Measurements from ENCODE around the gene MOV10L1. TPM values are rescaled to one million over a fixed set of nuclear protein-coding genes. Genes with fewer than 3 reads are reported as not detected.

Gene MOV10L1
- total and polyA plus RNA-seq, 7 experiments from 2014 or later, result not detected

- H3K36me3 ChIP-seq (ENCODE audit: control insufficient read depth in 2 of 3, insufficient read depth in 3 of 3, low read length in 3 of 3), result no peaks in the 10 kb centered on the region
- H3K4me3 ChIP-seq (ENCODE audit: low read length), result no peak overlapping the region
- no peak overlapping the region for H3K27ac ChIP-seq (ENCODE audit: low read depth, low read length)
- ChIA-PET POLR2A (no interaction called here), CTCF (no interaction called here)
- H3K27me3 ChIP-seq (ENCODE audit: control insufficient read depth in 2 of 2, insufficient read depth in 2 of 2, low read length in 2 of 2), result no peaks in the 10 kb centered on the region
- ATAC-seq (no peak), DNase-seq (no peak)
- Mint-ChIP-seq H3K4me1 (no peaks in the 10 kb centered on the region), H3K36me3 (no peaks in the 10 kb centered on the region), H3K9me3 (no peaks in the 10 kb centered on the region), H3K27me3 (peaks cover 0 to 7% (median 6%) of the 10 kb centered on the region in 5 donors), H3K4me3 (no peak overlapping the region), H3K27ac (no peak overlapping the region)
- H3K9me3 ChIP-seq (ENCODE audit: control insufficient read depth in 2 of 3, low read length in 3 of 3), result no peaks in the 10 kb centered on the region
- no peaks in the 10 kb centered on the region for H3K4me1 ChIP-seq (ENCODE audit: control insufficient read depth in 2 of 2, insufficient read depth in 2 of 2, low read length in 2 of 2)
- intact Hi-C loops (cut with micrococcal nuclease), result no loop called here
These were observed 25.4 kb upstream of the MOV10L1 start for GRCh38 chr22:50064453-50064852.

DNA sequence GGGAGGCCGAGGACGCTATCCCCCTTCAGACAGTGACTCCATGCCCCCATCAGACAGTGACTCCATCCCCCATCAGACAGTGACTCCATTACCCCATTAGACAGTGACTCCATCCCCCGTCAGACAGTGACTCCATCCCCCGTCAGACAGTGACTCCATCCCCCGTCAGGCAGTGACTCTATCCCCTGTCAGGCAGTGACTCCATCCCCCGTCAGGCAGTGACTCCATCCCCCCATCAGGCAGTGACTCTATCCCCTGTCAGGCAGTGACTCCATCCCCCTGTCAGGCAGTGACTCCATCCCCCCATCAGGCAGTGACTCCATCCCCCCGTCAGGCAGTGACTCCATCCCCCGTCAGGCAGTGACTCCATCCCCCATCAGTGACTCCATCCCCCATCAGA, 22.6 kb upstream of the MOV10L1 start:
- DNase-seq (no peak), ATAC-seq (no peak)
- Mint-ChIP-seq H3K36me3 (no peaks in the 10 kb centered on the region), H3K4me1 (no peaks in the 10 kb centered on the region), H3K4me3 (no peak overlapping the region), H3K9me3 (no peaks in the 10 kb centered on the region), H3K27ac (no peak overlapping the region), H3K27me3 (no peaks in the 10 kb centered on the region)
- ChIA-PET POLR2A (no interaction called here), CTCF (no interaction called here)
- intact Hi-C loops (cut with micrococcal nuclease), result no loop called here
- no peak overlapping the region for H3K4me3 ChIP-seq (ENCODE audit: low read length)
- no peak overlapping the region for H3K27ac ChIP-seq (ENCODE audit: low read depth, low read length)
- no peaks in the 10 kb centered on the region for H3K4me1 ChIP-seq (ENCODE audit: control insufficient read depth in 2 of 2, insufficient read depth in 2 of 2, low read length in 2 of 2)
- H3K36me3 ChIP-seq (ENCODE audit: control insufficient read depth in 2 of 3, insufficient read depth in 3 of 3, low read length in 3 of 3), result no peaks in the 10 kb centered on the region
- no peaks in the 10 kb centered on the region for H3K9me3 ChIP-seq (ENCODE audit: control insufficient read depth in 2 of 3, low read length in 3 of 3)
- no peaks in the 10 kb centered on the region for H3K27me3 ChIP-seq (ENCODE audit: control insufficient read depth in 2 of 2, insufficient read depth in 2 of 2, low read length in 2 of 2)

DNA sequence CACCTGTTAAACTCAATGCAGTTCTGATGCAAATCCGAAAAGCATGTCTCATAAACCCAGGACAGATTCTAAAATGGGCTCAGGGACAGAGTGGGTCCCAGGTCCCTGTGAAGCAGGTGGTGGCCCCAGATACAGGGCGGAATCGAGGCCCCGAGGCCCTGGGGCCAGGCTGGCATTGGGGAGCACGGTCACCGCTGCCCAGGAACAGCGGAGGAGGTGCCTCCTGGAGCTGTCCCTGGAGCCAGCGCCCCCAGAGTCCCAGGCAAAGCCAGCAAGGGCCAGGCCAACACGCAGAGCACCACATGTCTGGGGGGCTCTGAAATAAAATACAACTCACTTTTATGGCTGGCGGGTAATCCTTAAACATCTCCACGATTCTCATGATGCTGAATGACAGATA, 21.7 kb upstream of the MOV10L1 start:
- ATAC-seq (no peak), DNase-seq (no peak)
- ChIA-PET CTCF (no interaction called here), POLR2A (interaction anchor here (0.6 kb wide), 1 partner anchor 21 kb away, joined by 5 read pairs; no protein-coding TSS in a partner anchor)
- Histone ChIP-seq H3K4me3 (ENCODE audit: low read length) (no peak overlapping the region), H3K27ac (ENCODE audit: low read depth, low read length) (no peak overlapping the region), H3K36me3 (ENCODE audit: control insufficient read depth in 2 of 3, insufficient read depth in 3 of 3, low read length in 3 of 3) (no peaks in the 10 kb centered on the region), H3K27me3 (ENCODE audit: control insufficient read depth in 2 of 2, insufficient read depth in 2 of 2, low read length in 2 of 2) (no peaks in the 10 kb centered on the region), H3K4me1 (ENCODE audit: control insufficient read depth in 2 of 2, insufficient read depth in 2 of 2, low read length in 2 of 2) (no peaks in the 10 kb centered on the region), H3K9me3 (ENCODE audit: control insufficient read depth in 2 of 3, low read length in 3 of 3) (no peaks in the 10 kb centered on the region)
- Mint-ChIP-seq H3K36me3 (no peaks in the 10 kb centered on the region), H3K4me1 (no peaks in the 10 kb centered on the region), H3K4me3 (no peak overlapping the region), H3K27me3 (no peaks in the 10 kb centered on the region), H3K27ac (no peak overlapping the region), H3K9me3 (no peaks in the 10 kb centered on the region)
- intact Hi-C loops (cut with micrococcal nuclease), result no loop called here

DNA sequence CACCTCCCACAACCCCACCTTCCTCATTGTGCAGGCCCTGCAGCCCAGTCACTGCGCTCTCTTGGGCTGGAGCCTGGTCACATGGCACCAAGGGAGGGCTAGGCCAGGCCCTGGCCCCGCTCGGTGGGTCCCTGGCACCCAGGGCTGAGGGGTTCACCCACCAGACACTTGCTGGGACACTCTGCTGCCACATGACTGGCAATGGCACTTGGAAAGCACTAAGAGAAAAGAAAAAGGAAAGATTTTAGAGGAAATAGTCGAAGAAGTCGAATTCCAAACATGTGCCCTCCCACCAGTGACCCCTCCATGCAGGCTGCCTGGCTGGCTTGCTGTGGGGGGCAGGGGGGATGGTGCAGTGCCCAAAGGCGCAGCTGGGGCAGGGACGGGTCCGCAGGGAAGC, 19.4 kb upstream of the MOV10L1 start:
- Mint-ChIP-seq H3K27me3 (no peaks in the 10 kb centered on the region), H3K9me3 (no peaks in the 10 kb centered on the region), H3K27ac (no peak overlapping the region), H3K4me3 (no peak overlapping the region), H3K4me1 (no peaks in the 10 kb centered on the region), H3K36me3 (no peaks in the 10 kb centered on the region)
- Histone ChIP-seq H3K4me3 (ENCODE audit: low read length) (no peak overlapping the region), H3K9me3 (ENCODE audit: control insufficient read depth in 2 of 3, low read length in 3 of 3) (no peaks in the 10 kb centered on the region), H3K27me3 (ENCODE audit: control insufficient read depth in 2 of 2, insufficient read depth in 2 of 2, low read length in 2 of 2) (no peaks in the 10 kb centered on the region), H3K27ac (ENCODE audit: low read depth, low read length) (no peak overlapping the region), H3K36me3 (ENCODE audit: control insufficient read depth in 2 of 3, insufficient read depth in 3 of 3, low read length in 3 of 3) (no peaks in the 10 kb centered on the region), H3K4me1 (ENCODE audit: control insufficient read depth in 2 of 2, insufficient read depth in 2 of 2, low read length in 2 of 2) (no peaks in the 10 kb centered on the region)
- ChIA-PET CTCF (no interaction called here), POLR2A (no interaction called here)
- DNase-seq (no peak), ATAC-seq (no peak)
- intact Hi-C loops (cut with micrococcal nuclease), result no loop called here

GRCh38 chr22:50071432-50072166, 18.2 kb upstream of the MOV10L1 start:
- Mint-ChIP-seq H3K9me3 (no peaks in the 10 kb centered on the region), H3K27me3 (no peaks in the 10 kb centered on the region), H3K4me3 (no peak overlapping the region), H3K27ac (no peak overlapping the region), H3K36me3 (no peaks in the 10 kb centered on the region), H3K4me1 (no peaks in the 10 kb centered on the region)
- H3K9me3 ChIP-seq (ENCODE audit: control insufficient read depth in 2 of 3, low read length in 3 of 3), result no peaks in the 10 kb centered on the region
- no peaks in the 10 kb centered on the region for H3K36me3 ChIP-seq (ENCODE audit: control insufficient read depth in 2 of 3, insufficient read depth in 3 of 3, low read length in 3 of 3)
- no peak overlapping the region for H3K27ac ChIP-seq (ENCODE audit: low read depth, low read length)
- CTCF ChIA-PET, result no interaction called here
- no peaks in the 10 kb centered on the region for H3K27me3 ChIP-seq (ENCODE audit: control insufficient read depth in 2 of 2, insufficient read depth in 2 of 2, low read length in 2 of 2)
- POLR2A ChIA-PET, result no interaction called here
- ATAC-seq (no peak), DNase-seq (no peak)
- no peaks in the 10 kb centered on the region for H3K4me1 ChIP-seq (ENCODE audit: control insufficient read depth in 2 of 2, insufficient read depth in 2 of 2, low read length in 2 of 2)
- intact Hi-C loops (cut with micrococcal nuclease), result no loop called here
- no peak overlapping the region for H3K4me3 ChIP-seq (ENCODE audit: low read length)

DNA sequence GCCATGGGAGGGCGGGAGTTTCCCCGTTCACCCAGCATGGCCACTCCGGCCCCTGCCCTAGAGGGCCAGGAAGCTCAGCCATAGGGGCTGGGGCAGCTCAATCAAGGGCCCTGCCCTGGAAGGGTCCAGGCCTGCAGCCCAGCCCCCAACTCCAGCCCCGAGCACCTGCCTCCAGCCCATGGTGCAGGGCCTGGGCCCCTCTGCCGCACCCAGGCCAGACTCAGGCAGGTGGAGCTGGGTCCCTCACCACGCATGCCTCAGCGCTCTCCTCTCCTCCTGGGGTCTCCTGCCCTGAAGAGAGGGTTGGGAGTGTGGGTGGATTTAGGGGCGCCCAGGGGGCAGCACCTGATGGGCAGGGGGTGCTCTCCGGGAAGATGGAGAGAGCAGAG, 17.6 kb upstream of the MOV10L1 start:
- Mint-ChIP-seq H3K4me1 (no peaks in the 10 kb centered on the region), H3K4me3 (no peak overlapping the region), H3K27me3 (no peaks in the 10 kb centered on the region), H3K9me3 (no peaks in the 10 kb centered on the region), H3K27ac (no peak overlapping the region), H3K36me3 (no peaks in the 10 kb centered on the region)
- Histone ChIP-seq H3K4me3 (ENCODE audit: low read length) (no peak overlapping the region), H3K27ac (ENCODE audit: low read depth, low read length) (no peak overlapping the region), H3K27me3 (ENCODE audit: control insufficient read depth in 2 of 2, insufficient read depth in 2 of 2, low read length in 2 of 2) (no peaks in the 10 kb centered on the region), H3K4me1 (ENCODE audit: control insufficient read depth in 2 of 2, insufficient read depth in 2 of 2, low read length in 2 of 2) (no peaks in the 10 kb centered on the region), H3K36me3 (ENCODE audit: control insufficient read depth in 2 of 3, insufficient read depth in 3 of 3, low read length in 3 of 3) (no peaks in the 10 kb centered on the region), H3K9me3 (ENCODE audit: control insufficient read depth in 2 of 3, low read length in 3 of 3) (no peaks in the 10 kb centered on the region)
- ChIA-PET POLR2A (no interaction called here), CTCF (no interaction called here)
- intact Hi-C loops (cut with micrococcal nuclease), result no loop called here
- ATAC-seq, result no peak
- no peak for DNase-seq

DNA sequence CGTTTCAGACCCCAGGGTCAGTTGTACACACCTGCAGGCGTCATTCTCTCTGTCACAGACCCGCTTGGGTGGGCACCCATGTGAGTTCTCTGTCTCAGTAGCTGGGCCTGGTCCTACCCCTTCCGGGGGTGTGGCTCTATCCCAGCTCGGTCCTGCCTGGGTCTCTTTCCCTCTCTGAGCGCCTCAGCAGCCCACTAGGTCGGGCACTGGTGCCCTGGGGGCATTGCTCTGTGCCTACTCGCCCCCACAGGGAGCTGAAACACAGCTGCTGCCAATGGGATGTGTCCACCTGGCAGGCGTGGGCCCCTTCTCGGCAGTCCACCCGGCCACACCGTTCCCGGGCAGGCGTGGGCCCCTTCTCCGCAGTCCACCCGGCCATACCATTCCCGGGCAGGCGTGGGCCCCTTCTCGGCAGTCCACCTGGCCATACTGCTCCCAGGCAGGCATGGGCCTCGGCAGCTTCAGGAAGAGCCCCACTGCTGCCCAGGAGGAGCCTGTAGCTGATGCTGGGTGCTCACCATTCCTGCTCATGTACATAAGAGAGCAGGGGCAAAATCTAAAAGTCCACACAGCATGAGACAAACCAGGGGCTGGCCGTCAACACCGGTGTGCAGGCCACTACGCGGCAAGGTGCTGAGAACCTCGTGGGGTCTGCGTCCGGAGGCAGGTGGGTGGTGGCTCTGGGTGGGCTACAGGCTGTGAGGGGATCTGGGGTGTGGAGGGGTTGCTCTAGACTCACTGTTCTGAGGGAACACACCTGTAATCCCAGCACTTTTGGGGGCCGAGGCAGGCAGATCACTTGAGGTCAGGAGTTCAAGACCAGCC, 16.9 kb upstream of the MOV10L1 start:
- POLR2A ChIA-PET, result no interaction called here
- Mint-ChIP-seq H3K27me3 (no peaks in the 10 kb centered on the region), H3K27ac (no peak overlapping the region), H3K4me3 (no peak overlapping the region), H3K4me1 (no peaks in the 10 kb centered on the region), H3K36me3 (no peaks in the 10 kb centered on the region), H3K9me3 (no peaks in the 10 kb centered on the region)
- no peak overlapping the region for H3K4me3 ChIP-seq (ENCODE audit: low read length)
- H3K27me3 ChIP-seq (ENCODE audit: control insufficient read depth in 2 of 2, insufficient read depth in 2 of 2, low read length in 2 of 2), result no peaks in the 10 kb centered on the region
- CTCF ChIA-PET, result no interaction called here
- H3K36me3 ChIP-seq (ENCODE audit: control insufficient read depth in 2 of 3, insufficient read depth in 3 of 3, low read length in 3 of 3), result no peaks in the 10 kb centered on the region
- no peaks in the 10 kb centered on the region for H3K9me3 ChIP-seq (ENCODE audit: control insufficient read depth in 2 of 3, low read length in 3 of 3)
- H3K4me1 ChIP-seq (ENCODE audit: control insufficient read depth in 2 of 2, insufficient read depth in 2 of 2, low read length in 2 of 2), result no peaks in the 10 kb centered on the region
- intact Hi-C loops (cut with micrococcal nuclease), result no loop called here
- no peak overlapping the region for H3K27ac ChIP-seq (ENCODE audit: low read depth, low read length)
- ATAC-seq, result no peak
- DNase-seq, result no peak

Data from naive thymus-derived CD4-positive, alpha-beta T cell (primary cell).